HepG2 (cell line): ENCODE measurements around the gene TOX4.

Source experiments
- CHD2 ChIP-seq: IDR thresholded peaks from 2 replicates; pipeline ENCODE4 v1.6.1; 2011; ENCODE audit warnings: low read depth, low read length, improper control_type of control experiment
- ETV6 ChIP-seq: sonication (generic); formaldehyde crosslinking; conservative IDR thresholded peaks from 2 replicates; pipeline ENCODE4 v1.4.0; 2020; ENCODE audit warnings: missing genetic modification reagents
- EZH2 ChIP-seq: conservative IDR thresholded peaks from 2 replicates; pipeline ENCODE4 v1.6.1; 2012; ENCODE audit warnings: mild to moderate bottlenecking, low read depth, low read length, moderate library complexity
- GATAD1 ChIP-seq: IDR thresholded peaks from 2 replicates; pipeline ENCODE4 v1.6.1; 2016; ENCODE audit warnings: missing genetic modification reagents, missing compliant biosample characterization
- SMAD3 ChIP-seq: sonication (generic); formaldehyde crosslinking; IDR thresholded peaks from 2 replicates; pipeline ENCODE4 v1.4.0; 2020; ENCODE audit warnings: missing genetic modification reagents
- TF ChIP-seq, protein P1 (sequence below): sonication (generic); formaldehyde crosslinking; IDR thresholded peaks from 2 replicates; pipeline ENCODE4 v1.5.0; 2020; ENCODE audit warnings: mild to moderate bottlenecking, missing genetic modification reagents, moderate library complexity
- TF ChIP-seq, protein P2 (sequence below): sonication (generic); formaldehyde crosslinking; IDR thresholded peaks from 2 replicates; pipeline ENCODE4 v1.4.0; 2020; ENCODE audit warnings: missing genetic modification reagents, borderline replicate concordance
- TF ChIP-seq, protein P3 (sequence below): sonication (generic); formaldehyde crosslinking; IDR thresholded peaks from 2 replicates; pipeline ENCODE4 v1.5.1; 2020; ENCODE audit warnings: missing genetic modification reagents, mild to moderate bottlenecking, borderline replicate concordance
- TF ChIP-seq, protein P4 (sequence below): sonication (generic); formaldehyde crosslinking; conservative IDR thresholded peaks from 2 replicates; pipeline ENCODE4 v1.4.0; 2020; ENCODE audit warnings: missing genetic modification reagents
- TF ChIP-seq, protein P5 (sequence below): sonication (generic); formaldehyde crosslinking; conservative IDR thresholded peaks from 2 replicates; pipeline ENCODE4 v1.5.0; 2020; ENCODE audit warnings: missing genetic modification reagents
- TF ChIP-seq, protein P6 (sequence below): sonication (generic); formaldehyde crosslinking; IDR thresholded peaks from 2 replicates; pipeline ENCODE4 v1.4.0; 2020; ENCODE audit warnings: missing genetic modification reagents

GRCh38 chr14:21524575-21525490 lies 47.8 kb downstream of the TOX4 start:
- TF ChIP-seq CHD2 = no peak
- TF ChIP-seq, protein P1, sequence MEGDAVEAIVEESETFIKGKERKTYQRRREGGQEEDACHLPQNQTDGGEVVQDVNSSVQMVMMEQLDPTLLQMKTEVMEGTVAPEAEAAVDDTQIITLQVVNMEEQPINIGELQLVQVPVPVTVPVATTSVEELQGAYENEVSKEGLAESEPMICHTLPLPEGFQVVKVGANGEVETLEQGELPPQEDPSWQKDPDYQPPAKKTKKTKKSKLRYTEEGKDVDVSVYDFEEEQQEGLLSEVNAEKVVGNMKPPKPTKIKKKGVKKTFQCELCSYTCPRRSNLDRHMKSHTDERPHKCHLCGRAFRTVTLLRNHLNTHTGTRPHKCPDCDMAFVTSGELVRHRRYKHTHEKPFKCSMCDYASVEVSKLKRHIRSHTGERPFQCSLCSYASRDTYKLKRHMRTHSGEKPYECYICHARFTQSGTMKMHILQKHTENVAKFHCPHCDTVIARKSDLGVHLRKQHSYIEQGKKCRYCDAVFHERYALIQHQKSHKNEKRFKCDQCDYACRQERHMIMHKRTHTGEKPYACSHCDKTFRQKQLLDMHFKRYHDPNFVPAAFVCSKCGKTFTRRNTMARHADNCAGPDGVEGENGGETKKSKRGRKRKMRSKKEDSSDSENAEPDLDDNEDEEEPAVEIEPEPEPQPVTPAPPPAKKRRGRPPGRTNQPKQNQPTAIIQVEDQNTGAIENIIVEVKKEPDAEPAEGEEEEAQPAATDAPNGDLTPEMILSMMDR (CRISPR knock-in tag) = no peak
- TF ChIP-seq EZH2 = no peak
- TF ChIP-seq, protein P2, sequence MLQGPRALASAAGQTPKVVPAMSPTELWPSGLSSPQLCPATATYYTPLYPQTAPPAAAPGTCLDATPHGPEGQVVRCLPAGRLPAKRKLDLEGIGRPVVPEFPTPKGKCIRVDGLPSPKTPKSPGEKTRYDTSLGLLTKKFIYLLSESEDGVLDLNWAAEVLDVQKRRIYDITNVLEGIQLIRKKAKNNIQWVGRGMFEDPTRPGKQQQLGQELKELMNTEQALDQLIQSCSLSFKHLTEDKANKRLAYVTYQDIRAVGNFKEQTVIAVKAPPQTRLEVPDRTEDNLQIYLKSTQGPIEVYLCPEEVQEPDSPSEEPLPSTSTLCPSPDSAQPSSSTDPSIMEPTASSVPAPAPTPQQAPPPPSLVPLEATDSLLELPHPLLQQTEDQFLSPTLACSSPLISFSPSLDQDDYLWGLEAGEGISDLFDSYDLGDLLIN (CRISPR knock-in tag) = no peak
- TF ChIP-seq, protein P3, sequence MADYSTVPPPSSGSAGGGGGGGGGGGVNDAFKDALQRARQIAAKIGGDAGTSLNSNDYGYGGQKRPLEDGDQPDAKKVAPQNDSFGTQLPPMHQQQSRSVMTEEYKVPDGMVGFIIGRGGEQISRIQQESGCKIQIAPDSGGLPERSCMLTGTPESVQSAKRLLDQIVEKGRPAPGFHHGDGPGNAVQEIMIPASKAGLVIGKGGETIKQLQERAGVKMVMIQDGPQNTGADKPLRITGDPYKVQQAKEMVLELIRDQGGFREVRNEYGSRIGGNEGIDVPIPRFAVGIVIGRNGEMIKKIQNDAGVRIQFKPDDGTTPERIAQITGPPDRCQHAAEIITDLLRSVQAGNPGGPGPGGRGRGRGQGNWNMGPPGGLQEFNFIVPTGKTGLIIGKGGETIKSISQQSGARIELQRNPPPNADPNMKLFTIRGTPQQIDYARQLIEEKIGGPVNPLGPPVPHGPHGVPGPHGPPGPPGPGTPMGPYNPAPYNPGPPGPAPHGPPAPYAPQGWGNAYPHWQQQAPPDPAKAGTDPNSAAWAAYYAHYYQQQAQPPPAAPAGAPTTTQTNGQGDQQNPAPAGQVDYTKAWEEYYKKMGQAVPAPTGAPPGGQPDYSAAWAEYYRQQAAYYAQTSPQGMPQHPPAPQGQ (CRISPR knock-in tag) = no peak
- TF ChIP-seq, protein P4, sequence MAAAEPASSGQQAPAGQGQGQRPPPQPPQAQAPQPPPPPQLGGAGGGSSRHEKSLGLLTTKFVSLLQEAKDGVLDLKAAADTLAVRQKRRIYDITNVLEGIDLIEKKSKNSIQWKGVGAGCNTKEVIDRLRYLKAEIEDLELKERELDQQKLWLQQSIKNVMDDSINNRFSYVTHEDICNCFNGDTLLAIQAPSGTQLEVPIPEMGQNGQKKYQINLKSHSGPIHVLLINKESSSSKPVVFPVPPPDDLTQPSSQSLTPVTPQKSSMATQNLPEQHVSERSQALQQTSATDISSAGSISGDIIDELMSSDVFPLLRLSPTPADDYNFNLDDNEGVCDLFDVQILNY = no peak
- no peak for TF ChIP-seq ETV6 (CRISPR knock-in tag)
- no peak for TF ChIP-seq SMAD3
- TF ChIP-seq, protein P5, sequence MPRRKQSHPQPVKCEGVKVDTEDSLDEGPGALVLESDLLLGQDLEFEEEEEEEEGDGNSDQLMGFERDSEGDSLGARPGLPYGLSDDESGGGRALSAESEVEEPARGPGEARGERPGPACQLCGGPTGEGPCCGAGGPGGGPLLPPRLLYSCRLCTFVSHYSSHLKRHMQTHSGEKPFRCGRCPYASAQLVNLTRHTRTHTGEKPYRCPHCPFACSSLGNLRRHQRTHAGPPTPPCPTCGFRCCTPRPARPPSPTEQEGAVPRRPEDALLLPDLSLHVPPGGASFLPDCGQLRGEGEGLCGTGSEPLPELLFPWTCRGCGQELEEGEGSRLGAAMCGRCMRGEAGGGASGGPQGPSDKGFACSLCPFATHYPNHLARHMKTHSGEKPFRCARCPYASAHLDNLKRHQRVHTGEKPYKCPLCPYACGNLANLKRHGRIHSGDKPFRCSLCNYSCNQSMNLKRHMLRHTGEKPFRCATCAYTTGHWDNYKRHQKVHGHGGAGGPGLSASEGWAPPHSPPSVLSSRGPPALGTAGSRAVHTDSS (CRISPR knock-in tag) = no peak
- no peak for TF ChIP-seq GATAD1
- TF ChIP-seq, protein P6, sequence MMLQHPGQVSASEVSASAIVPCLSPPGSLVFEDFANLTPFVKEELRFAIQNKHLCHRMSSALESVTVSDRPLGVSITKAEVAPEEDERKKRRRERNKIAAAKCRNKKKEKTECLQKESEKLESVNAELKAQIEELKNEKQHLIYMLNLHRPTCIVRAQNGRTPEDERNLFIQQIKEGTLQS = no peak
